Gastrocnemius medialis (tissue), 4 donors: ENCODE data around the gene MED6. TPM values are rescaled to one million over a fixed set of nuclear protein-coding genes. Genes with fewer than 3 reads are reported as not detected.

ENCODE experiments used
- ATAC-seq, 2 donors: fragments of 150-250 bp; one replicate each; pipeline ENCODE4 v1.9.1; 2016
- DNase-seq, 2 donors: peaks; one replicate each; pipeline ENCODE4 v3.0.0-alpha.2; 2019
- H3K27ac ChIP-seq, 4 donors: fragments of 200-600 bp; sonication (generic); 1 replicate in 1 of 4; 2 replicates in 3 of 4; pipeline ENCODE4 v1.5.1; 2016 to 2018; ENCODE audit warnings: mild to moderate bottlenecking in 2 of 4, moderate library complexity in 1 of 4
- H3K27me3 ChIP-seq, 3 donors: fragments of 200-600 bp; sonication (generic) in 2 of 3; 1 replicate in 1 of 3; 2 replicates in 2 of 3; pipeline versions ENCODE4 v1.5.1 to v1.6.0; 2016 to 2019; ENCODE audit warnings: mild to moderate bottlenecking in 1 of 3, moderate library complexity in 1 of 3
- H3K36me3 ChIP-seq, 2 donors: fragments of 200-600 bp; sonication (generic) in 1 of 2; one replicate each; pipeline ENCODE4 v1.5.1; 2017 to 2018
- H3K4me1 ChIP-seq, 2 donors: fragments of 200-600 bp; sonication (generic) in 1 of 2; one replicate each; pipeline ENCODE4 v1.5.1; 2016 to 2017; ENCODE audit warnings: mild to moderate bottlenecking in 2 of 2
- H3K4me3 ChIP-seq, 4 donors: fragments of 200-600 bp; sonication (generic) in 3 of 4; 1 replicate in 1 of 4; 2 replicates in 3 of 4; pipeline ENCODE4 v1.5.1; 2016 to 2019; ENCODE audit warnings: mild to moderate bottlenecking in 2 of 4
- H3K9me3 ChIP-seq, 3 donors: fragments of 200-600 bp; sonication (generic) in 2 of 3; 1 replicate in 1 of 3; 2 replicates in 2 of 3; pipeline ENCODE4 v1.5.1; 2016 to 2019
- CTCF ChIP-seq, 5 experiments: fragments of 450-650 bp in 3 of 5; fragments of 200-600 bp in 2 of 5; sonication (generic) in 2 of 5; IDR thresholded peaks in 4 of 5; conservative IDR thresholded peaks in 1 of 5; 1 replicate in 4 of 5; 2 replicates in 1 of 5; pipeline ENCODE4 v1.5.1; 2016 to 2019; ENCODE audit warnings: antibody characterized with exemption in 5 of 5, mild to moderate bottlenecking in 3 of 5, moderate library complexity in 3 of 5
- POLR2A ChIP-seq, 2 donors: fragments of 450-650 bp; IDR thresholded peaks; one replicate each; pipeline ENCODE4 v1.6.1; 2017; ENCODE audit warnings: antibody characterized with exemption in 2 of 2, mild to moderate bottlenecking in 2 of 2, moderate library complexity in 2 of 2
- in situ Hi-C, 4 donors: fragments of 200-750 bp; cut with MboI; loops; one replicate each; pipeline versions ENCODE4 v1.15.0 to v1.8.0; 2017; ENCODE audit warnings: low sequenced_read_pairs in 4 of 4
- intact Hi-C: fragments of 100-400 bp; cut with DNase I; formaldehyde crosslinking; loops from one replicate; pipeline ENCODE4 v1.15.1; 2023; ENCODE audit warnings: low total_unique reads
- total RNA-seq, 4 donors: library from RNA; depleted of rRNA; stranded (reverse); fragments of >200 nt; gene quantifications; one replicate each; pipeline versions ENCODE4 v1.1.0 to v1.2.3, GENCODE V29; 2016

The MED6 gene
- total RNA-seq, 4 donors from 2014 or later, result 13.9 to 25.0 (median 20.2) TPM

GRCh38 chr14:70624972-70625371 is 24.5 kb upstream of the MED6 start:
- TF ChIP-seq CTCF (IDR thresholded peaks at IDR 0.05 in 4 of 5, conservative IDR thresholded peaks at IDR 0.05 in 1 of 5) (no peak), POLR2A (IDR thresholded peaks at IDR 0.05) (no peak)
- in situ Hi-C loops (loop anchor here in 3 of 4 donors (5.0 to 25.0 kb wide), 4 partner anchors 87 to 337 kb away; no protein-coding TSS in a partner anchor), intact Hi-C loops (no loop called here)
- no peak for DNase-seq
- H3K4me1 ChIP-seq, result no peaks in the 10 kb centered on the region
- H3K27ac ChIP-seq, result no peak overlapping the region
- H3K9me3 ChIP-seq, result peaks cover 0 to 15% (median 5%) of the 10 kb centered on the region in 3 donors
- ATAC-seq, result no peak
- no peak overlapping the region for H3K4me3 ChIP-seq
- peaks cover 0 to 4% of the 10 kb centered on the region in 2 donors for H3K36me3 ChIP-seq
- H3K27me3 ChIP-seq, result no peaks in the 10 kb centered on the region

DNA sequence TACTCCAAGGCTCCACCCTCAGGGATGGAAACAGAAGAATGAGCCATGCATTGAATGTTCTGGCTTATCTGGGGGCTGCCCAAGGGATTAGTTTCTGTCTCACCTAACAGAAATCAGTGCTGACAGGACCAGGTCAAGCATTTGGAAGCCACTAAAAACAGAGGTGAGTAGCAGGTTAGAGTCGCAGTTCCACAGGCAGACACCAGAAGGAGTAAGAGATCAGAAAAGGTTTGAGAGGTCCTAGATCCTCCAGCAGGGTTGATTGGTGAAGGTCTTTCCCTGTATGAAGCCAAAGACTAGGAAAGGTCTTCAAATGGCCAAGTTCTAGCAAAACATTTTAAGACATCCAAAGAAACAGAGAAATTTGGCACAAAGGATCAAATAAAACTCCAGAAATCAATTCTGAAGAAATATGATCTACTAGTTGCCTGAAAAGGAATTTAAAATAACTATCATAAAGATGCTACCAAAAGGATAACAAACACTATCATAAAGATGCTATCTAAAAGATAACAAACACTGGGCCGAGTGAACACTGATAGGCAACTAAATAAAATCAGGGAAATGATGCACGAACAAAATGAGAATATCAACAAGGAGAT is 21.8 kb upstream of the MED6 start:
- Histone ChIP-seq H3K9me3 (peaks cover 0 to 8% (median 5%) of the 10 kb centered on the region in 3 donors), H3K36me3 (peaks cover 0 to under 1% of the 10 kb centered on the region in 2 donors), H3K27ac (no peak overlapping the region), H3K27me3 (no peaks in the 10 kb centered on the region), H3K4me3 (no peak overlapping the region), H3K4me1 (no peaks in the 10 kb centered on the region)
- DNase-seq (peak in 1 of 2 donors; percentile 17), ATAC-seq (no peak)
- TF ChIP-seq POLR2A (IDR thresholded peaks at IDR 0.05) (no peak), CTCF (IDR thresholded peaks at IDR 0.05 in 4 of 5, conservative IDR thresholded peaks at IDR 0.05 in 1 of 5) (peak; percentile 28 to 67 (median 49))
- intact Hi-C loops, result loop anchor here (1.0 to 2.0 kb wide), 2 partner anchors 92 to 195 kb away; no protein-coding TSS in a partner anchor
- in situ Hi-C loops, result loop anchor here in 3 of 4 donors (5.0 to 25.0 kb wide), 4 partner anchors 90 to 340 kb away; no protein-coding TSS in a partner anchor

GRCh38 chr14:70619708-70620107 is 19.3 kb upstream of the MED6 start:
- ATAC-seq (no peak), DNase-seq (no peak)
- Histone ChIP-seq H3K36me3 (no peaks in the 10 kb centered on the region), H3K27ac (no peak overlapping the region), H3K4me1 (no peaks in the 10 kb centered on the region), H3K4me3 (no peak overlapping the region), H3K27me3 (no peaks in the 10 kb centered on the region), H3K9me3 (no peaks in the 10 kb centered on the region)
- intact Hi-C loops (no loop called here), in situ Hi-C loops (loop anchor here in 3 of 4 donors (5.0 to 25.0 kb wide), 4 partner anchors 93 to 343 kb away; no protein-coding TSS in a partner anchor)
- TF ChIP-seq POLR2A (IDR thresholded peaks at IDR 0.05), result no peak
- no peak for TF ChIP-seq CTCF (IDR thresholded peaks at IDR 0.05 in 4 of 5, conservative IDR thresholded peaks at IDR 0.05 in 1 of 5)

DNA sequence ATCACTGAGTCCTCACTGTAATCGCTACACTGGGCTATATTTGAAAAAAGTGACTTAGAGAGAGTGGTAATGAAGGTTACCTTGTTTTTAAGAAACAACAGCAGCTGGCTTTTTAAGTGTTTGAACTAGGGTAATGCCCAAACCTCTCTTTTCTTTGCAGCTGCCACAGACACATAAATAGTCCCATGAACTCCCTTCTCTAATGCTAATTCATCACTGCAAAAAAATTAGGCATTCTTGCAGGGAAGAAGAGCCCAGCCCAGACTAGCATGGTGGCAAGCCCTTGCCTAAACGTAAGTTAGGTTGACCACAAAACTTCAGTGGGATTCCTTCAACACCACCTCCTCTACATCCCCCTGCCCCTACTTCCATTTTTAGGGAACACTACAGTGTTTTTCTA is 17.9 kb upstream of the MED6 start:
- no peak for TF ChIP-seq POLR2A (IDR thresholded peaks at IDR 0.05)
- no peak for TF ChIP-seq CTCF (IDR thresholded peaks at IDR 0.05 in 4 of 5, conservative IDR thresholded peaks at IDR 0.05 in 1 of 5)
- DNase-seq, result no peak
- in situ Hi-C loops (loop anchor here in 1 of 4 donors (25.0 kb wide), 1 partner anchor 344 kb away; no protein-coding TSS in a partner anchor), intact Hi-C loops (no loop called here)
- no peaks in the 10 kb centered on the region for H3K27me3 ChIP-seq
- H3K36me3 ChIP-seq, result no peaks in the 10 kb centered on the region
- ATAC-seq, result no peak
- no peaks in the 10 kb centered on the region for H3K9me3 ChIP-seq
- H3K27ac ChIP-seq, result no peak overlapping the region
- H3K4me3 ChIP-seq, result no peak overlapping the region
- no peaks in the 10 kb centered on the region for H3K4me1 ChIP-seq
